Peyer's patch (tissue), 4 donors: ENCODE data around the gene CFAP77. TPM values are rescaled to one million over a fixed set of nuclear protein-coding genes. Genes with fewer than 3 reads are reported as not detected.

Source experiments
- DNase-seq, 3 donors: peaks; one replicate each; pipeline ENCODE4 v3.0.0-alpha.2; 2017 to 2019
- H3K27ac ChIP-seq, 4 donors: fragments of 200-600 bp; sonication (generic); one replicate each; pipeline ENCODE4 v1.5.1; 2016 to 2019
- H3K27me3 ChIP-seq, 2 donors: fragments of 200-600 bp; sonication (generic); one replicate each; pipeline ENCODE4 v1.5.1; 2019
- H3K36me3 ChIP-seq, 3 donors: fragments of 200-600 bp; sonication (generic); one replicate each; pipeline ENCODE4 v1.5.1; 2016 to 2019
- H3K4me1 ChIP-seq, 4 donors: fragments of 200-600 bp; sonication (generic); one replicate each; pipeline ENCODE4 v1.5.1; 2016 to 2019
- H3K4me3 ChIP-seq, 4 donors: fragments of 200-600 bp; sonication (generic); 1 replicate in 3 of 4; 2 replicates in 1 of 4; pipeline ENCODE4 v1.5.1; 2016 to 2019; ENCODE audit warnings: mild to moderate bottlenecking in 1 of 4
- H3K9me3 ChIP-seq, 4 donors: fragments of 200-600 bp; sonication (generic); one replicate each; pipeline ENCODE4 v1.5.1; 2016 to 2019; ENCODE audit warnings: mild to moderate bottlenecking in 1 of 4
- CTCF ChIP-seq, 6 experiments: fragments of 450-650 bp in 4 of 6; fragments of 200-600 bp in 2 of 6; sonication (generic) in 1 of 6; IDR thresholded peaks; one replicate each; pipeline ENCODE4 v1.5.1; 2017 to 2019; ENCODE audit warnings: antibody characterized with exemption in 6 of 6, mild to moderate bottlenecking in 3 of 6, moderate library complexity in 1 of 6
- POLR2A ChIP-seq, 2 donors: fragments of 450-650 bp; IDR thresholded peaks; one replicate each; pipeline ENCODE4 v1.5.1; 2017; ENCODE audit warnings: antibody characterized with exemption in 2 of 2, mild to moderate bottlenecking in 2 of 2, moderate library complexity in 2 of 2
- total RNA-seq, 4 donors: library from RNA; depleted of rRNA; stranded (reverse); fragments of >200 nt; gene quantifications; one replicate each; pipeline ENCODE4 v1.1.0, GENCODE V29; 2016

The CFAP77 gene
- not detected for total RNA-seq

GRCh38 chr9:132409828-132410528 is at the start of gene CFAP77:
TSS of gene CFAP77 (plus strand) at chr9:132410211. CDS start at chr9:132410272, 61 bp downstream.
- Histone ChIP-seq H3K9me3 (no peaks in the 10 kb centered on the region), H3K4me1 (peaks cover 0 to 30% (median 11%) of the 10 kb centered on the region in 4 donors), H3K36me3 (no peaks in the 10 kb centered on the region), H3K27me3 (peaks cover 0 to 15% of the 10 kb centered on the region in 2 donors), H3K27ac (peak within 1 kb of the TSS in 1 of 4 donors; percentile 33), H3K4me3 (peak within 1 kb of the TSS; percentile 17 to 52 (median 51))
- DNase-seq = peak; percentile 23 to 60 (median 55)
- TF ChIP-seq CTCF (IDR thresholded peaks at IDR 0.05) (no peak), POLR2A (IDR thresholded peaks at IDR 0.05) (no peak)

DNA sequence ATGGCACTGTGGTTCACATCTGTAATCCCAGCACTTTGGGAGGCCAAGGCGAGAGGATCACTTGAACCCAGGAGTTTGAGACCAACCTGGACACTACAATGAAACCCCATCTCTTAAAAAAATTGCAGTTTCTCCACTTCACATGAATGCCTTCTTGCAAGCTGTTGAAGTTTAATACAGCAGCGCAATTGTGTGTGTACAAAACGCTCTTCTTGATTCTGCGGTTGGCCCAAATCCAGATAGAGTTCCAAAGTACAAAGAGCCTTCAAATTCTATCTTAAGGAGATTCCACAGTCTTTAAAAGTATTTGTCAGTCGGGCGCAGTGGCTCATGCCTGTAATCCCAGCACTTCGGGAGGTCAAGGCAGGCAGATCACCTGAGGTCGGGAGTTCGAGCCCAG is 45.9 kb upstream of the CFAP77 start:
- H3K4me1 ChIP-seq = no peaks in the 10 kb centered on the region
- H3K36me3 ChIP-seq = no peaks in the 10 kb centered on the region
- no peak for TF ChIP-seq CTCF (IDR thresholded peaks at IDR 0.05)
- no peak for TF ChIP-seq POLR2A (IDR thresholded peaks at IDR 0.05)
- H3K9me3 ChIP-seq = no peaks in the 10 kb centered on the region
- H3K27me3 ChIP-seq = no peaks in the 10 kb centered on the region
- peak in 1 of 3 donors; percentile 27 for DNase-seq
- H3K27ac ChIP-seq = no peak overlapping the region
- H3K4me3 ChIP-seq = no peak overlapping the region

DNA sequence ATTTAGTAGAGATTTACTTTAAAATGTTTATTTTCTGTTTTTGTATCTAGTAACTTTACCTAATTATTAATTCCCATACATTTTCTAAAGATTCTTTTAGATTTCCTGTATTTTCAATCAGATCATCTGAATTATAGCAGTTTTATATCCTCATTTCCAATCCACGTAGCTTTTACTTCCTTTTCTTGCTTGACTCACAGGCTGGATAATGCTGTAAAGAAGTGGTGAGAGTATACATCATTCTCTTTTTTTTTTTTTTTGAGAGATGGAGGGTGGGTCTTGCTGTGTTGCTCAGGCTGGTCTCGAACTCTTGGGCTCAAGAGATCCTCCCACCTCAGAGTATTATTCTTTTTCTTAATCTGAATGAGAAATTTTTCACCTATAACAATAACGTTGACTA is 44.0 kb upstream of the CFAP77 start:
- TF ChIP-seq POLR2A (IDR thresholded peaks at IDR 0.05) (no peak), CTCF (IDR thresholded peaks at IDR 0.05) (no peak)
- peak in 1 of 3 donors; percentile 4 for DNase-seq

GRCh38 chr9:132366481-132366880 is 43.5 kb upstream of the CFAP77 start:
- Histone ChIP-seq H3K9me3 (no peaks in the 10 kb centered on the region), H3K4me1 (no peaks in the 10 kb centered on the region), H3K36me3 (no peaks in the 10 kb centered on the region), H3K4me3 (no peak overlapping the region), H3K27ac (no peak overlapping the region), H3K27me3 (no peaks in the 10 kb centered on the region)
- no peak for DNase-seq
- no peak for TF ChIP-seq CTCF (IDR thresholded peaks at IDR 0.05)
- TF ChIP-seq POLR2A (IDR thresholded peaks at IDR 0.05) = no peak

More for the DNA sequence above, 44.0 kb upstream of the CFAP77 start:
- no peaks in the 10 kb centered on the region for H3K9me3 ChIP-seq
- no peaks in the 10 kb centered on the region for H3K27me3 ChIP-seq
- H3K27ac ChIP-seq = no peak overlapping the region
- H3K4me1 ChIP-seq = no peaks in the 10 kb centered on the region
- no peaks in the 10 kb centered on the region for H3K36me3 ChIP-seq
- H3K4me3 ChIP-seq = no peak overlapping the region

GRCh38 chr9:132367613-132368313 is 42.2 kb upstream of the CFAP77 start:
- peak in 1 of 3 donors; percentile 21 for DNase-seq
- Histone ChIP-seq H3K27me3 (no peaks in the 10 kb centered on the region), H3K27ac (no peak overlapping the region), H3K36me3 (no peaks in the 10 kb centered on the region), H3K4me3 (no peak overlapping the region), H3K4me1 (peaks cover 0 to 4% (median 0%) of the 10 kb centered on the region in 4 donors), H3K9me3 (no peaks in the 10 kb centered on the region)
- TF ChIP-seq CTCF (IDR thresholded peaks at IDR 0.05) = no peak
- TF ChIP-seq POLR2A (IDR thresholded peaks at IDR 0.05) = no peak
